ENCODE results near the gene SBK2. TPM values are rescaled to one million over a fixed set of nuclear protein-coding genes. Genes with fewer than 3 reads are reported as not detected.

SBK2 gene
- total RNA-seq, 4 donors from 2014 or later: not detected

DNA sequence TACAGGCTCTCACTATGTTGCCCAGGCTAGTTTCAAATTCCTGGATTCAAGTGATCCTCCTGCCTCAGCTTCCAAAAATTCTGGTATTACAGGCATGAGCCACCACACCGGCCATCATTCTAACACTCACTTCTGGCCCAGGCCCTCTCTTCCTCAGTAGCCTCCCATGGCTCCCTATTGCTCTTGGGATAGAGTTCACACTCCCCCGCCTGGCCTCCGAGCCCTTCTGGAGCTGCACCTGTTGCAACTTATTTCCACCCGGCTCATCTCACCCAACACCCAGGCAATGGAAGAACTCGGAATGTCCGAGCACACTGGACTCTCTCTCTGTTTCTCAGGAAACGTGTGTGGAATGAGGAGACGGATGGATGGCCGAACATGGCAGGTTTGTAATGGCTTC, 17.4 kb upstream of the SBK2 start:
- no peaks in the 10 kb centered on the region for H3K36me3 ChIP-seq
- WGBS, 2 donors: 94 to 99% methylated on average over 9 of the region's 9 CpGs
- TF ChIP-seq, protein P1, sequence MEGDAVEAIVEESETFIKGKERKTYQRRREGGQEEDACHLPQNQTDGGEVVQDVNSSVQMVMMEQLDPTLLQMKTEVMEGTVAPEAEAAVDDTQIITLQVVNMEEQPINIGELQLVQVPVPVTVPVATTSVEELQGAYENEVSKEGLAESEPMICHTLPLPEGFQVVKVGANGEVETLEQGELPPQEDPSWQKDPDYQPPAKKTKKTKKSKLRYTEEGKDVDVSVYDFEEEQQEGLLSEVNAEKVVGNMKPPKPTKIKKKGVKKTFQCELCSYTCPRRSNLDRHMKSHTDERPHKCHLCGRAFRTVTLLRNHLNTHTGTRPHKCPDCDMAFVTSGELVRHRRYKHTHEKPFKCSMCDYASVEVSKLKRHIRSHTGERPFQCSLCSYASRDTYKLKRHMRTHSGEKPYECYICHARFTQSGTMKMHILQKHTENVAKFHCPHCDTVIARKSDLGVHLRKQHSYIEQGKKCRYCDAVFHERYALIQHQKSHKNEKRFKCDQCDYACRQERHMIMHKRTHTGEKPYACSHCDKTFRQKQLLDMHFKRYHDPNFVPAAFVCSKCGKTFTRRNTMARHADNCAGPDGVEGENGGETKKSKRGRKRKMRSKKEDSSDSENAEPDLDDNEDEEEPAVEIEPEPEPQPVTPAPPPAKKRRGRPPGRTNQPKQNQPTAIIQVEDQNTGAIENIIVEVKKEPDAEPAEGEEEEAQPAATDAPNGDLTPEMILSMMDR (IDR thresholded peaks at IDR 0.05): no peak
- TF ChIP-seq POLR2A (IDR thresholded peaks at IDR 0.05): no peak
- H3K4me1 ChIP-seq: peaks cover 22% of the 10 kb centered on the region in 2 donors
- no peak overlapping the region for H3K4me3 ChIP-seq (replicated peaks in 1 of 3)
- DNase-seq: no peak
- no peaks in the 10 kb centered on the region for H3K9me3 ChIP-seq
- intact Hi-C loops (cut with DNase I): no loop called here
- H3K27ac ChIP-seq: no peak overlapping the region
- H3K27me3 ChIP-seq: no peaks in the 10 kb centered on the region

DNA sequence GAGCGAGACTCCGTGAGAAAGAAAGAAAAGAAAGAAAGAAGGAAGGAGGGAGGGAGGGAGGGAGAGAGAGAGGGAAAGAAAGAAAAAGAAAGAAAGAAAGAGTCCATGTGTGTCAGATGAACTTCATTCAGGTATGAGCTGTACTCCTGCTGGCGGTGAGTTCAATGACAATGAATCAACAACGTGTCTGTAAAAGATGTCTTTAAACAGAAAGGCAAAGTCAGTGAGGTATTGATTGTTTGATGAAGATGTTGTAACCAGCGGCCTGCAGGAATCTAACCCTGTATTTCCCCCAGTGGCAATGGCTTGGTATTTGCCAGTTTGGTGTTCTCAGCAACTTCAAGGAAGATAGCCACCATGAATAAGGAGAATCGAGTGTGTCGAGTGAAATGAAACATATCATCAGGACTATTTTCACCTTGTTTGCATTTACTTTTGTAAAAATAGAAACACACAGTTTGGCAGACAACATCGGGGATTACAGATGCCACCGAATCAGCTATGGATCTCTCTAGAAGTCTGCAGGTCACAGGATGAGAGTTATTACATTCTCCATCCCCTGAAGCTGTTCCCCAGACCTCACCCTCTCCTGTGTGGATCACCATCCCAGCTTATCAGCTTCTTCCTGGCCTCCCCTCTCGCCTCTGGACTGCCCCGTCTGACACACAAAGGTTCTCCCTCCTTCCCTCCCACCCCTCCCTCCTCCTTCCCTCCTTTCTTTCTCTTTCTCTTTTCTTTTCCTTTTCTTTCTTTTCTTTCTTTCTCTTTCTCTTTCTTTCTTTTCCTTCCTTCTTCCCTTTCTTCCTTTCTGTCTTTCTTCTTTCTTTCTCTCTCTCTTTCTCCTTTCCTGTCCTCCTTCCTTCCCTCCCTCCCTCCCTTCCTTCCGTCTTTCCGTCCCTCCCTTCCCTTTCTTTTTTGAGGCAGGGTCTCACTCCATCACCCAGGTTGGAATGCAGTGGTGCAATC, 16.6 kb upstream of the SBK2 start:
- Histone ChIP-seq H3K4me3 (replicated peaks in 1 of 3) (no peak overlapping the region), H3K27me3 (no peaks in the 10 kb centered on the region), H3K4me1 (peaks cover 20 to 27% of the 10 kb centered on the region in 2 donors), H3K9me3 (no peaks in the 10 kb centered on the region), H3K36me3 (no peaks in the 10 kb centered on the region), H3K27ac (no peak overlapping the region)
- no peak for TF ChIP-seq POLR2A (IDR thresholded peaks at IDR 0.05)
- TF ChIP-seq, protein P1 (IDR thresholded peaks at IDR 0.05): no peak
- WGBS, 2 donors: 68% methylated on average over 13 of the region's 13 CpGs
- DNase-seq: no peak
- intact Hi-C loops (cut with DNase I): no loop called here

DNA sequence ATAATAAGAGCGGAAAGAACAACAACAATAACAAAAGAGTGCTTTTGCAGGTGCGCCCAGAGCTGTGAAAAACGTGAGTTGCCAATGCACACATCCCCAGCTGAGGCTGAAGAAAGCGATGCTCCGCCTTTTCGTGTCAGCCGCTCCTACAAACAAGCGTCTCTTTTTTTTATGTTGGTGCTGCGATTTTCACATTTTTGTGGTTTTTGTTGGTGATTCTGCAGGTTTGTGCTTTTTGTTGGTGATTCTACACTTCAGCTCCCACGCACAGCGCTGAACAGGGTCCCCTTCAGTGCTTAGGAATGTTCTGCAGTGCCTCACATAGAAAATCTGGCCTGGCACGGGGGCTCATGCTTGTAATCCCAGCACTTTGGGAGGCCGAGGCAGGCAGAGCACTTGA, 15.7 kb upstream of the SBK2 start:
- Histone ChIP-seq H3K27ac (peak overlapping the region in 1 of 3 donors; percentile 30), H3K27me3 (no peaks in the 10 kb centered on the region), H3K4me1 (peaks cover 18 to 20% of the 10 kb centered on the region in 2 donors), H3K36me3 (no peaks in the 10 kb centered on the region), H3K4me3 (replicated peaks in 1 of 3) (no peak overlapping the region), H3K9me3 (no peaks in the 10 kb centered on the region)
- WGBS, 2 donors: 26 to 34% methylated on average over 13 of the region's 13 CpGs
- intact Hi-C loops (cut with DNase I): no loop called here
- TF ChIP-seq, protein P1 (IDR thresholded peaks at IDR 0.05): no peak
- no peak for TF ChIP-seq POLR2A (IDR thresholded peaks at IDR 0.05)
- peak; percentile 76 to 83 for DNase-seq

DNA sequence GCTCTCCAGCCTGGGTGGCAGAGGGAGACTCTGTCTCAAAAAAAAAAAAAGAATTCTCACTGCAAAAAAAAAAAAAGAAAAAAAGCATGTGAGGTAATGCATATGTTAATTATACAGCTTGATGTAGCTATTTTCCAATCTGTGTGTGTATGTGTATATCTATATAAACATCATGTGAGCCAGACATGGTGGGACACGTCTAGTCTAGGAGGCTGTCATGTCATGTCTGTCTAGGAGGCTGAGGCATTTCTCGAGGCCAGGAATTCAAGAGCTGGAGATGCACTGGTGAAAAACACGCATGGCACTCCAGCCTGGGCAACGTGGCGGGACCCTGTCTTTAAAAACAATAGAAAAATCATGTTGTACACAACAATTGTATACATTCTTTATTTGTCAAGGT, 15.3 kb upstream of the SBK2 start:
- Histone ChIP-seq H3K36me3 (no peaks in the 10 kb centered on the region), H3K4me3 (replicated peaks in 1 of 3) (no peak overlapping the region), H3K9me3 (no peaks in the 10 kb centered on the region), H3K27ac (peak overlapping the region in 1 of 3 donors; percentile 30), H3K4me1 (peaks cover 18 to 20% of the 10 kb centered on the region in 2 donors), H3K27me3 (no peaks in the 10 kb centered on the region)
- intact Hi-C loops (cut with DNase I): no loop called here
- no peak for DNase-seq
- WGBS, 2 donors: 62 to 69% methylated on average over 5 of the region's 5 CpGs
- TF ChIP-seq, protein P1 (IDR thresholded peaks at IDR 0.05): no peak
- no peak for TF ChIP-seq POLR2A (IDR thresholded peaks at IDR 0.05)

DNA sequence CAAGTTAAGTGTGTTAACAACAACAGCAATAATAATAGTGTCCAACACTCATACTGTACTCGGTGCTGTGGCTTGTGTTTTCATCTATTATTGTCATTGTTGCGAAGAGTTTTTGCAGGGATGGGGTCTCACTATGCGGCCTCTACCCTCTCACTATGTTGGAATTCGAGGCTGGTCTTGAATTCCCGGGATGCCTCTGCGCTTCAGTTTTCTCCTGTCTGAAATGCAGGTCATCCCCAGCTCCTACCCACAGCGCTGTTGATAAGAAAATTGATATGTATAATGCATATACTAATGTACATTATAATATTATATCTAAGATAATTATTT, 13.4 kb upstream of the SBK2 start:
- H3K27ac ChIP-seq: no peak overlapping the region
- WGBS, 2 donors: 70 to 71% methylated on average over 7 of the region's 7 CpGs
- H3K9me3 ChIP-seq: no peaks in the 10 kb centered on the region
- DNase-seq: no peak
- TF ChIP-seq POLR2A (IDR thresholded peaks at IDR 0.05): no peak
- TF ChIP-seq, protein P1 (IDR thresholded peaks at IDR 0.05): no peak
- no peak overlapping the region for H3K4me3 ChIP-seq (replicated peaks in 1 of 3)
- intact Hi-C loops (cut with DNase I): no loop called here
- no peaks in the 10 kb centered on the region for H3K36me3 ChIP-seq
- H3K27me3 ChIP-seq: no peaks in the 10 kb centered on the region
- peaks cover 21 to 37% of the 10 kb centered on the region in 2 donors for H3K4me1 ChIP-seq
